ENCODE results near the gene TP53AIP1.

TP53AIP1 gene

GRCh38 chr11:128889657-128890213 lies 52.9 kb downstream of the TP53AIP1 start:
- Histone ChIP-seq H3K27ac (no peak overlapping the region), H3K9me3 (no peaks in the 10 kb centered on the region), H3K36me3 (no peaks in the 10 kb centered on the region), H3K27me3 (peaks cover 0 to 3% of the 10 kb centered on the region in 2 donors), H3K4me3 (no peak overlapping the region), H3K4me1 (peaks cover 0 to 26% (median 11%) of the 10 kb centered on the region in 4 donors)
- intact Hi-C loops (cut with DNase I; ENCODE audit: low total_unique reads), result no loop called here
- TF ChIP-seq, protein P1, sequence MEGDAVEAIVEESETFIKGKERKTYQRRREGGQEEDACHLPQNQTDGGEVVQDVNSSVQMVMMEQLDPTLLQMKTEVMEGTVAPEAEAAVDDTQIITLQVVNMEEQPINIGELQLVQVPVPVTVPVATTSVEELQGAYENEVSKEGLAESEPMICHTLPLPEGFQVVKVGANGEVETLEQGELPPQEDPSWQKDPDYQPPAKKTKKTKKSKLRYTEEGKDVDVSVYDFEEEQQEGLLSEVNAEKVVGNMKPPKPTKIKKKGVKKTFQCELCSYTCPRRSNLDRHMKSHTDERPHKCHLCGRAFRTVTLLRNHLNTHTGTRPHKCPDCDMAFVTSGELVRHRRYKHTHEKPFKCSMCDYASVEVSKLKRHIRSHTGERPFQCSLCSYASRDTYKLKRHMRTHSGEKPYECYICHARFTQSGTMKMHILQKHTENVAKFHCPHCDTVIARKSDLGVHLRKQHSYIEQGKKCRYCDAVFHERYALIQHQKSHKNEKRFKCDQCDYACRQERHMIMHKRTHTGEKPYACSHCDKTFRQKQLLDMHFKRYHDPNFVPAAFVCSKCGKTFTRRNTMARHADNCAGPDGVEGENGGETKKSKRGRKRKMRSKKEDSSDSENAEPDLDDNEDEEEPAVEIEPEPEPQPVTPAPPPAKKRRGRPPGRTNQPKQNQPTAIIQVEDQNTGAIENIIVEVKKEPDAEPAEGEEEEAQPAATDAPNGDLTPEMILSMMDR (IDR thresholded peaks at IDR 0.05), result no peak
- DNase-seq, result no peak

DNA sequence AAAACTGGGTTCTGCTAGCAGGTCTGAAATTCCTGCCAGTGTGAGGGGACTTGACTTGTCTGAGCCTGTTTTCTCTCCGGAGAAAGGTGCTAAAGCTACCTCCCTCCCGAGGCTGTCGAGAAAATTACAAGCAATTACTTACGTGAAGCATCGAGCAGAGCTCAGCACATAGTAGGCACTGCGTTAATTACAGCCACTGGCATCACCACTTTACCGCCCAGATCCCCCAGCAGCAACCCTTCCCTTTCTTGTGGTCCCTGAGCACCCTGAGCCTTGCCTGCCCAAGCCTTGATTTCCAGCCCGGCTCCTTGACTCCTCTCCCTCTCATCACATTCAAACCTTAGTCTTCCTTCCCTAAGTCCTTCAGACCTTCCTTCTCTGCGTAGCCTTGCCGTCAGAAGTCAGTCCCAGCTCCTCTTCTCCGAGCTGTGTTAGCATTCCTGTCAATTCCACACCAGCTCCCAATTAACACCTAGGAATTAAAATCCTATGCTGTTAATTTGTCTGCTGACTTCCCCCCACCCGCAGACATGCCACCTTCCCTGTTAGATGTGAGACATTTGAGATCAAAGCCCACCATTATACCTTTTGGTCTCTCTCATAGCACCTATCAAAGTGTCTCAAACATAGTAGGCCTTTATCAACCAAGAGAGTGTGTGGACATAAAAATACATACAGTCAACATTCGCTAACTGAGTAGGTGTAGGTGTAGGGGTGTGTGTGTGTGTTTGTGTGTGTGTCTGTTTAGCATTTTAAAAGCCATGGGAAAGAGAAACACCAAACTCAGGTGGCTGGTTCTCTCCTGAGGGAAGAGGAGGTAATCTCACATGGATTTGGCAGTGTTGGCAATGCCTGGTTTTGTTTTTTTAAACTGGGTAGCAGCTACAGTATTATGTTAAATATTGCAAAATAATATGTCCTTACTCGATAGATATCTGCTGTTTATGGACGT lies 54.4 kb downstream of the TP53AIP1 start:
- Histone ChIP-seq H3K36me3 (no peaks in the 10 kb centered on the region), H3K4me1 (peaks cover 0 to 21% (median 11%) of the 10 kb centered on the region in 4 donors), H3K9me3 (no peaks in the 10 kb centered on the region), H3K4me3 (no peak overlapping the region), H3K27me3 (peaks cover 0 to 7% of the 10 kb centered on the region in 2 donors), H3K27ac (no peak overlapping the region)
- no peak for DNase-seq
- intact Hi-C loops (cut with DNase I; ENCODE audit: low total_unique reads), result no loop called here
- TF ChIP-seq, protein P1 (IDR thresholded peaks at IDR 0.05), result no peak

DNA sequence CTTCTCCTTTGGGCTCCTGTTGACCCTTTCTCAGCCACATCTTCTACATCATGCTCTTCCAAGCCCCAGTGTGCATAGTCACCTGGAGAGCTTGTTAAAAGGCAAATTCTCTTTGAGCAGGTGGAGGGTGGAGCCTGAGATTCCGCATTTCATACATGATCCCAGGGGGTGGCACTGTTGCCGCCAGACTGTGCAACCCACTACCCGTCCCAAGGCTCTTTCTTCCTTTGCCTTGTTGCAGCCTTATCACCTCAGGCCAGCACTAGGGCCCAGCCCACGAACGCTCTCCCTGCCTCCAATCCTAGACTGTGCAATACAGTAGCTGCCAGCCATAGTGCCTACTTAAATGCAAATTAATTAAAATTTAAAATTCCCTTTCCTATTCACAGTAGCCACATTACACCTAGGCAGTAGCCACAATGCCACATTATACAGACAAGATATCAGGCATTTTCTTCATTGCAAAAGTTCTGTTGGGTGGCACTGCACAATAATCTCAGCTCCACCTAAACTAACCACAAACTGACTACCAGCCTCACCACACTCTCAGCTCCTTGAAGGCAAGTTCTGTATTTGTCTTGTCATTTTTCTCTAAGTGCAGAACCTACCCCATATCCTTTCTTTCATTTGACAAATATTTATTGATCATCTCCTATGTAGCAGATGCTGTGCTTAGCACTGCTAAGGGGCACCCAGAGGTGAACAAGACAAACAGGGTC lies 56.1 kb downstream of the TP53AIP1 start:
- H3K27me3 ChIP-seq, result peaks cover 0 to 7% of the 10 kb centered on the region in 2 donors
- intact Hi-C loops (cut with DNase I; ENCODE audit: low total_unique reads), result no loop called here

More for the DNA sequence above, 56.1 kb downstream of the TP53AIP1 start:
- TF ChIP-seq, protein P1 (IDR thresholded peaks at IDR 0.05), result no peak
- Histone ChIP-seq H3K9me3 (no peaks in the 10 kb centered on the region), H3K36me3 (no peaks in the 10 kb centered on the region), H3K4me3 (no peak overlapping the region), H3K27ac (no peak overlapping the region), H3K4me1 (peaks cover 0 to 16% (median 11%) of the 10 kb centered on the region in 4 donors)
- no peak for DNase-seq
